HepG2 (cell line): ENCODE data around the gene SLC2A11. TPM values are rescaled to one million over a fixed set of nuclear protein-coding genes. Genes with fewer than 3 reads are reported as not detected.

Experiments
- ARNTL ChIP-seq: sonication (generic); formaldehyde crosslinking; IDR thresholded peaks from 2 replicates; pipeline ENCODE4 v1.4.0; 2020; ENCODE audit warnings: mild to moderate bottlenecking, missing genetic modification reagents
- BRD4 ChIP-seq: sonication (generic); formaldehyde crosslinking; IDR thresholded peaks from 2 replicates; pipeline ENCODE4 v1.4.0; 2020; ENCODE audit warnings: missing genetic modification reagents
- CBX2 ChIP-seq, 2 experiments: fragments of 200-600 bp in 1 of 2; sonication (generic); formaldehyde crosslinking in 1 of 2; IDR thresholded peaks; 2 replicates each; pipeline versions ENCODE4 v1.7.0 to v1.8.1; 2018 to 2022; ENCODE audit warnings: low read depth in 2 of 2, low read length in 1 of 2, mild to moderate bottlenecking in 1 of 2, missing genetic modification reagents in 1 of 2
- DNMT3B ChIP-seq: conservative IDR thresholded peaks from 2 replicates; pipeline ENCODE4 v1.6.1; 2016; ENCODE audit warnings: missing biosample characterization, control low read depth
- GTF3A ChIP-seq: sonication (generic); formaldehyde crosslinking; conservative IDR thresholded peaks from 2 replicates; pipeline ENCODE4 v1.4.0; 2020; ENCODE audit warnings: mild to moderate bottlenecking, missing genetic modification reagents
- HMG20A ChIP-seq: IDR thresholded peaks from 2 replicates; pipeline ENCODE4 v1.6.1; 2016; ENCODE audit warnings: borderline replicate concordance
- PHF20 ChIP-seq: sonication (generic); formaldehyde crosslinking; IDR thresholded peaks from 2 replicates; pipeline ENCODE4 v1.5.0; 2020; ENCODE audit warnings: mild to moderate bottlenecking, missing genetic modification reagents
- PLRG1 ChIP-seq: fragments of 450-650 bp; conservative IDR thresholded peaks from 2 replicates; pipeline ENCODE4 v1.6.1; 2016
- RBAK ChIP-seq: sonication (generic); formaldehyde crosslinking; IDR thresholded peaks from 2 replicates; pipeline ENCODE4 v1.5.1; 2020; ENCODE audit warnings: mild to moderate bottlenecking, missing genetic modification reagents
- SCMH1 ChIP-seq: sonication (generic); formaldehyde crosslinking; IDR thresholded peaks from 2 replicates; pipeline ENCODE4 v1.9.0; 2021; ENCODE audit warnings: missing genetic modification reagents, mild to moderate bottlenecking, borderline replicate concordance
- SNAI1 ChIP-seq: sonication (generic); formaldehyde crosslinking; IDR thresholded peaks from 2 replicates; pipeline ENCODE4 v1.5.0; 2020; ENCODE audit warnings: mild to moderate bottlenecking, missing genetic modification reagents, borderline replicate concordance
- SNRNP70 ChIP-seq: fragments of 200-400 bp; formaldehyde crosslinking; IDR thresholded peaks from 2 replicates; pipeline ENCODE4 v1.6.1; 2017; ENCODE audit warnings: mild to moderate bottlenecking, low read depth, low read length, moderate library complexity
- SP1 ChIP-seq, 2 experiments: fragments of 450-650 bp in 1 of 2; sonication (generic) in 1 of 2; formaldehyde crosslinking in 1 of 2; IDR thresholded peaks; 2 replicates each; pipeline versions ENCODE4 v1.4.0 to v1.6.1; 2016 to 2020; ENCODE audit warnings: missing genetic modification reagents in 1 of 2
- SP5 ChIP-seq: IDR thresholded peaks from 2 replicates; pipeline ENCODE4 v1.6.1; 2016; ENCODE audit warnings: low read depth, borderline replicate concordance
- SRSF9 ChIP-seq: fragments of 200-400 bp; formaldehyde crosslinking; IDR thresholded peaks from 2 replicates; pipeline ENCODE4 v1.6.1; 2018; ENCODE audit warnings: borderline replicate concordance, mild to moderate bottlenecking, low read depth, low read length; ENCODE audit not compliant: insufficient read depth, poor library complexity, severe bottlenecking
- WIZ ChIP-seq: sonication (generic); formaldehyde crosslinking; IDR thresholded peaks from 2 replicates; pipeline ENCODE4 v1.5.1; 2020; ENCODE audit warnings: mild to moderate bottlenecking, missing genetic modification reagents
- ZNF205 ChIP-seq: IDR thresholded peaks from 2 replicates; pipeline ENCODE4 v1.6.1; 2018; ENCODE audit warnings: missing biosample characterization, missing genetic modification reagents
- ZNF550 ChIP-seq: sonication (generic); formaldehyde crosslinking; IDR thresholded peaks from 2 replicates; pipeline ENCODE4 v1.4.0; 2020; ENCODE audit warnings: mild to moderate bottlenecking, missing genetic modification reagents, borderline replicate concordance
- ZNF556 ChIP-seq: sonication (generic); formaldehyde crosslinking; IDR thresholded peaks from 2 replicates; pipeline ENCODE4 v1.4.0; 2020; ENCODE audit warnings: mild to moderate bottlenecking, missing genetic modification reagents, borderline replicate concordance
- ZNF761 ChIP-seq: sonication (generic); formaldehyde crosslinking; conservative IDR thresholded peaks from 2 replicates; pipeline ENCODE4 v1.4.0; 2020; ENCODE audit warnings: mild to moderate bottlenecking, missing genetic modification reagents
- polyA plus RNA-seq, 8 experiments: library from polyadenylated mRNA; depleted of rRNA in 3 of 8; stranded (reverse) in 7 of 8; unstranded in 1 of 8; fragments of >200 nt; fragmentation: Illumina TruSeq in 4 of 8; extraction: Trizol in 4 of 8; gene quantifications; 2 replicates each; pipeline versions ENCODE4 v1.2.1 to v1.2.3, GENCODE V29; 2011 to 2016; ENCODE audit warnings: low read depth in 4 of 8, missing spikeins in 1 of 8, mixed read lengths in 1 of 8; ENCODE audit not compliant: insufficient read depth in 1 of 8
- total RNA-seq, 5 experiments: library from RNA; depleted of rRNA; stranded (reverse); fragments of >200 nt; fragmentation: Illumina TruSeq; extraction: Trizol; gene quantifications; 2 replicates each; pipeline ENCODE4 v1.2.3, GENCODE V29; 2016; ENCODE audit warnings: low read depth in 1 of 5
- TF ChIP-seq, protein P1 (sequence below): sonication (generic); formaldehyde crosslinking; IDR thresholded peaks from 2 replicates; pipeline ENCODE4 v1.4.0; 2020; ENCODE audit warnings: mild to moderate bottlenecking, missing genetic modification reagents
- TF ChIP-seq, protein P2 (sequence below): IDR thresholded peaks from 2 replicates; pipeline ENCODE4 v1.6.1; 2012; ENCODE audit warnings: low read length, improper control_type of control experiment
- TF ChIP-seq, protein P3 (sequence below): IDR thresholded peaks from 2 replicates; pipeline ENCODE4 v1.6.1; 2018; ENCODE audit warnings: missing genetic modification reagents
- TF ChIP-seq, protein P4 (sequence below): sonication (generic); formaldehyde crosslinking; IDR thresholded peaks from 2 replicates; pipeline ENCODE4 v1.4.0; 2020; ENCODE audit warnings: missing genetic modification reagents

The SLC2A11 gene
- total and polyA plus RNA-seq, 2 of the 13 experiments (the other 11 are each of a cell fraction or from before 2014, with no cell fraction given): 15.2 to 15.4 TPM

DNA sequence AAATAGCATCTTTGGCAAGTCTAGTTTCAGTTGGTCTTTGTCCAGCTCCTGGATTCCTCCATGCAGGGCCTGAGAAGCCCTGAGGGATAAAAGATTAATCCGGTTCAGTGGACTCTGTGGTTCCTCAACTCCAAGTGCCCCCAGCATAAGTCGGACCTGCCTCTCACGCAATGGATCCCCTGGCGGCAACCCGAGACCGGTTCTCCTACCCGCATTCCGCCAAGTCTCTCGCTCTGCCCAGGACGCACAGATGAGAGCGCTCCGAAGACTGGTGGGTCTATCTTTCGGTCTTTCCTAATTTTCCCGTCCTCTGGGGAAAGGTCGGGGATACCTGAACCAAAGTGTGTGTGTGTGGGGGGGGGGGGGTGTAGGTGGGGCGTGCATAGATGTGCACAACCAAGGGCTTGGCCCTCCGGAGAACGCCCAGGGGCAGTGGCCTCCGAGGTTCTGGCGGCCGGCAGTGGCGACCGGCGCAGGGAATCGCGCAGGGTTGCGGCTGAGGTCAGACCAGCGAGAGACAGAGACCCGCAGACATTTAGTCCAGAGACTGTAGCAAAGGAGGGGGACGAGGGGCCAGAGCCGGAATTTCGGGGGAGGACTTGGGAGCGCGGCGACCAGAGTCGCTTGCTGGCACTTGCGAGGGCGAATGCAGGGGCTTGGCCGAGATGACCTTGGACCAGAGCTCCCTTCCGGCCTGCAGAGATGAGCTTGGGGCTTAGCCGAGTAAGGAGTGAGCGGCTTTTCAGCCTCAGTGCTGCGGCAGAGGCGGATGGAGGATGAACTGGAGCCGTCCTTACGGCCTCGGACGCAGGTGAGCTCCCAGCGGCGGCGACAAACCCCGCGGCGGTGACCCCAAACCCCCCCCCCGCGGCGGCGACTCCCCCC lies 712 bp upstream of the SLC2A11 start (continued):
- no peak for TF ChIP-seq RBAK (CRISPR knock-in tag)
- TF ChIP-seq ZNF550 (CRISPR knock-in tag): no peak
- TF ChIP-seq HMG20A: no peak
- no peak for TF ChIP-seq BRD4
- TF ChIP-seq CBX2 (IDR thresholded peaks at IDR 0.05; ENCODE audit: low read depth, low read length): no peak
- TF ChIP-seq CBX2 (CRISPR knock-in tag; IDR thresholded peaks at IDR 0.05; ENCODE audit: low read depth): no peak
- no peak for TF ChIP-seq ARNTL
- TF ChIP-seq DNMT3B: no peak
- no peak for TF ChIP-seq PLRG1
- no peak for TF ChIP-seq GTF3A
- no peak for TF ChIP-seq ZNF761 (CRISPR knock-in tag)
- no peak for TF ChIP-seq SNAI1 (CRISPR knock-in tag)
- TF ChIP-seq PHF20 (CRISPR knock-in tag): no peak; the same call in 1 of the 2 replicates
- no peak for TF ChIP-seq WIZ (CRISPR knock-in tag)
- TF ChIP-seq ZNF205 (CRISPR knock-in tag): no peak
- TF ChIP-seq, protein P1, sequence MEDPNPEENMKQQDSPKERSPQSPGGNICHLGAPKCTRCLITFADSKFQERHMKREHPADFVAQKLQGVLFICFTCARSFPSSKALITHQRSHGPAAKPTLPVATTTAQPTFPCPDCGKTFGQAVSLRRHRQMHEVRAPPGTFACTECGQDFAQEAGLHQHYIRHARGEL (CRISPR knock-in tag): no peak
- TF ChIP-seq, protein P2, sequence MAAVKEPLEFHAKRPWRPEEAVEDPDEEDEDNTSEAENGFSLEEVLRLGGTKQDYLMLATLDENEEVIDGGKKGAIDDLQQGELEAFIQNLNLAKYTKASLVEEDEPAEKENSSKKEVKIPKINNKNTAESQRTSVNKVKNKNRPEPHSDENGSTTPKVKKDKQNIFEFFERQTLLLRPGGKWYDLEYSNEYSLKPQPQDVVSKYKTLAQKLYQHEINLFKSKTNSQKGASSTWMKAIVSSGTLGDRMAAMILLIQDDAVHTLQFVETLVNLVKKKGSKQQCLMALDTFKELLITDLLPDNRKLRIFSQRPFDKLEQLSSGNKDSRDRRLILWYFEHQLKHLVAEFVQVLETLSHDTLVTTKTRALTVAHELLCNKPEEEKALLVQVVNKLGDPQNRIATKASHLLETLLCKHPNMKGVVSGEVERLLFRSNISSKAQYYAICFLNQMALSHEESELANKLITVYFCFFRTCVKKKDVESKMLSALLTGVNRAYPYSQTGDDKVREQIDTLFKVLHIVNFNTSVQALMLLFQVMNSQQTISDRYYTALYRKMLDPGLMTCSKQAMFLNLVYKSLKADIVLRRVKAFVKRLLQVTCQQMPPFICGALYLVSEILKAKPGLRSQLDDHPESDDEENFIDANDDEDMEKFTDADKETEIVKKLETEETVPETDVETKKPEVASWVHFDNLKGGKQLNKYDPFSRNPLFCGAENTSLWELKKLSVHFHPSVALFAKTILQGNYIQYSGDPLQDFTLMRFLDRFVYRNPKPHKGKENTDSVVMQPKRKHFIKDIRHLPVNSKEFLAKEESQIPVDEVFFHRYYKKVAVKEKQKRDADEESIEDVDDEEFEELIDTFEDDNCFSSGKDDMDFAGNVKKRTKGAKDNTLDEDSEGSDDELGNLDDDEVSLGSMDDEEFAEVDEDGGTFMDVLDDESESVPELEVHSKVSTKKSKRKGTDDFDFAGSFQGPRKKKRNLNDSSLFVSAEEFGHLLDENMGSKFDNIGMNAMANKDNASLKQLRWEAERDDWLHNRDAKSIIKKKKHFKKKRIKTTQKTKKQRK: no peak
- no peak for TF ChIP-seq SNRNP70
- no peak for TF ChIP-seq SP5 (CRISPR knock-in tag)
- TF ChIP-seq, protein P3, sequence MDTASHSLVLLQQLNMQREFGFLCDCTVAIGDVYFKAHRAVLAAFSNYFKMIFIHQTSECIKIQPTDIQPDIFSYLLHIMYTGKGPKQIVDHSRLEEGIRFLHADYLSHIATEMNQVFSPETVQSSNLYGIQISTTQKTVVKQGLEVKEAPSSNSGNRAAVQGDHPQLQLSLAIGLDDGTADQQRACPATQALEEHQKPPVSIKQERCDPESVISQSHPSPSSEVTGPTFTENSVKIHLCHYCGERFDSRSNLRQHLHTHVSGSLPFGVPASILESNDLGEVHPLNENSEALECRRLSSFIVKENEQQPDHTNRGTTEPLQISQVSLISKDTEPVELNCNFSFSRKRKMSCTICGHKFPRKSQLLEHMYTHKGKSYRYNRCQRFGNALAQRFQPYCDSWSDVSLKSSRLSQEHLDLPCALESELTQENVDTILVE (CRISPR knock-in tag): no peak; the same call in 1 of the 2 replicates
- no peak for TF ChIP-seq ZNF556 (CRISPR knock-in tag)
- TF ChIP-seq, protein P4, sequence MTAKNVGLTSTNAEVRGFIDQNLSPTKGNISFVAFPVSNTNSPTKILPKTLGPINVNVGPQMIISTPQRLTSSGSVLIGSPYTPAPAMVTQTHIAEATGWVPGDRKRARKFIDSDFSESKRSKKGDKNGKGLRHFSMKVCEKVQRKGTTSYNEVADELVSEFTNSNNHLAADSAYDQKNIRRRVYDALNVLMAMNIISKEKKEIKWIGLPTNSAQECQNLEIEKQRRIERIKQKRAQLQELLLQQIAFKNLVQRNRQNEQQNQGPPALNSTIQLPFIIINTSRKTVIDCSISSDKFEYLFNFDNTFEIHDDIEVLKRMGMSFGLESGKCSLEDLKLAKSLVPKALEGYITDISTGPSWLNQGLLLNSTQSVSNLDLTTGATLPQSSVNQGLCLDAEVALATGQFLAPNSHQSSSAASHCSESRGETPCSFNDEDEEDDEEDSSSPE (CRISPR knock-in tag): no peak
- TF ChIP-seq SCMH1 (CRISPR knock-in tag): no peak
- no peak for TF ChIP-seq SP1 (IDR thresholded peaks at IDR 0.05)
- no peak for TF ChIP-seq SP1 (CRISPR knock-in tag; IDR thresholded peaks at IDR 0.05)
- no peak for TF ChIP-seq SRSF9
